HG03095 (cell line): Measurements from ENCODE around the gene ENGASE.
A peak's percentile ranks its signal among the peaks of the same experiment; 100 is the strongest.
"Not testable (repeated sequence)": the region's sequence is repeated elsewhere in the genome, so short reads cannot be mapped to it uniquely, and the experiment has no call there.

Experiments
- ATAC-seq: cut with Tn5 transposase; IDR thresholded peaks from one replicate; pipeline ENCODE4 v1.9.1; 2021; ENCODE audit warnings: moderate library complexity; ENCODE audit not compliant: unreplicated experiment

Gene ENGASE, protein sequence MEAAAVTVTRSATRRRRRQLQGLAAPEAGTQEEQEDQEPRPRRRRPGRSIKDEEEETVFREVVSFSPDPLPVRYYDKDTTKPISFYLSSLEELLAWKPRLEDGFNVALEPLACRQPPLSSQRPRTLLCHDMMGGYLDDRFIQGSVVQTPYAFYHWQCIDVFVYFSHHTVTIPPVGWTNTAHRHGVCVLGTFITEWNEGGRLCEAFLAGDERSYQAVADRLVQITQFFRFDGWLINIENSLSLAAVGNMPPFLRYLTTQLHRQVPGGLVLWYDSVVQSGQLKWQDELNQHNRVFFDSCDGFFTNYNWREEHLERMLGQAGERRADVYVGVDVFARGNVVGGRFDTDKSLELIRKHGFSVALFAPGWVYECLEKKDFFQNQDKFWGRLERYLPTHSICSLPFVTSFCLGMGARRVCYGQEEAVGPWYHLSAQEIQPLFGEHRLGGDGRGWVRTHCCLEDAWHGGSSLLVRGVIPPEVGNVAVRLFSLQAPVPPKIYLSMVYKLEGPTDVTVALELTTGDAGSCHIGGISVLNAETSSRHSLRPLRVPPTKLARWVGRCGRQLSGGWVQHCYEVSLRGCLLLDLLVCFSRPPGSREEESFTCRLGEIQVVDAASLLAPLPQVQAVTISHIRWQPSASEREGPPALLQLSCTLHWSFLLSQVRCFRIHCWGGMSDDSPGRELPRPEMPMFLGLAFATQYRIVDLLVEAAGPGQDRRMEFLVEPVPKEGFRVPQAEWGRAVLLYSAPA

DNA sequence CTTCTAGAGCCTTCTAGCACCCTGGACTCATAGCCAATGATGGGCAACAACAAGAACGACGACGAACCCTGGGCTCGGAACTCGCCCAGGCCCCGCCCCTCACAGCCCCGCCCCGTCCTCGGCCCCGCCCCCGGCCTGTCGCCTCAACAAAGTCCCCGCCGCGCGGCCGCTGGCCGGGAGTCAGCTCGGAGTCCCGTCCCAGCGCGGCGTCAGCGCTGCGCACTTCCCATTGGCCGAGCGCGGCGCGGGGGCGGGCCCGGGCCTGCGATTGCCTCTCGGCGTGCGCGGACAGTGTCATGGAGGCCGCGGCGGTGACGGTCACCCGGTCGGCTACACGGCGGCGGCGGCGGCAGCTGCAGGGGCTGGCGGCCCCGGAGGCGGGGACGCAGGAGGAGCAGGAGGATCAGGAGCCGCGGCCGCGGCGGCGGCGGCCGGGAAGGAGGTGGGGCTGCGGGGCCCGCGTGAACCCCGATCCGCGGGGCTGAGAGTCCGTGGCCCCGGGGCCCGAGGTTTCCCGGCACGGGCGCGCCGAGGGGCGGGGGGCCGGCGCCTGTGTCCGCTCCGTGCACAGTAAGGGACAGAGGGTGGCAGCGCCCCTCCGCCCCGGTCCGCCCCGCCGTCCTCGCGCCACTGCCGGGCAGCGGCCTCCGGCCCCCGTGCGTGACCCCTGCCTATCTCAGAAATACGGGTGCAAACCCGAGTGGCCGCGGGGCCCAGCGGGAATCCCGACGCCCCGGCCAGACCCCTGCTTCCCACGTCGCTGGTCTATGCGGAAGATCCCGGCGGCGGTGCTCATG lies at the start of gene ENGASE:
ENGASE (plus strand) TSS at position 176 of the 797 bp plus-strand sequence; CDS start at position 297, 121 bp downstream.
- peak; percentile 95 for ATAC-seq

DNA sequence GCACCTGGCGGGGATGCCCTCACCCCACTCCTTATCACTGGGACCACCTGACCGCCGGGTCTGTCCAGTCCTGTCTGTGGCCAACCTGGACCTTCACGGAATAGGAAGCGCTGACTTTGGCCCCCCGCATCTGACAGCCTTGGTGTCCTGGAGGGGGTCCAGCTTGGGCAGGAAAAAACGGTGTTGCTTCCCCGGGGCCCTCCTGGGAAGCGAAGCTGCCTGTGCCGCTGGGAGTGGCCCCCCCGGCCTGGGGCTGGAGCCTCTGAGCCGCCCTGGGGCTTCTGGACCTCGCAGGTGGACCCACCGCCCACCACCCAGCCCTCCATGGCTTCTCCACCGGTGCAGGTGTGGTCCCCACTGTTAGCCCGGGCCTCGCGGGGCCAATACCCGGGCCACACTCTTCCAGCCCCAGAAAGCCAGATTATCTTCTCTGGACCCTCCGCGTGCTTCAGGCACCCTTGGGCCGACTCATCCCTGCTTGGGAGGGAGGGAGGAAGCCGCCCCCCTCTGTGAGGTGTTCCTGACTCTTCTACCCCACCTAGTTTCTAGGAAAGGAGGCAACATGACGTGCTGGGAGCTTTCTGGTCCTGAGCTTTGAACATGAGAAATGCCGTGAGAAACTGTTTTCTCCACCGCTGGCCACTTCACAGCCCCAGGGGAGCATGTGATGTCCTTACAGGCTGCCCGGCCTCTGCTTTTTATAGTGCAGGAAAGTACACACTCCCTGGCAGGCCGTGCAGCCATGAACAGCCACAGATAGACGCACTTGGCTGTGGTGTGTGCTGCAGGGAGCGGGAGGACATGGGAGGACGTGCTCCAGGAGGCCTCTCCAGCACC lies 49.5 kb upstream of the ENGASE start:
- ATAC-seq: no peak

DNA sequence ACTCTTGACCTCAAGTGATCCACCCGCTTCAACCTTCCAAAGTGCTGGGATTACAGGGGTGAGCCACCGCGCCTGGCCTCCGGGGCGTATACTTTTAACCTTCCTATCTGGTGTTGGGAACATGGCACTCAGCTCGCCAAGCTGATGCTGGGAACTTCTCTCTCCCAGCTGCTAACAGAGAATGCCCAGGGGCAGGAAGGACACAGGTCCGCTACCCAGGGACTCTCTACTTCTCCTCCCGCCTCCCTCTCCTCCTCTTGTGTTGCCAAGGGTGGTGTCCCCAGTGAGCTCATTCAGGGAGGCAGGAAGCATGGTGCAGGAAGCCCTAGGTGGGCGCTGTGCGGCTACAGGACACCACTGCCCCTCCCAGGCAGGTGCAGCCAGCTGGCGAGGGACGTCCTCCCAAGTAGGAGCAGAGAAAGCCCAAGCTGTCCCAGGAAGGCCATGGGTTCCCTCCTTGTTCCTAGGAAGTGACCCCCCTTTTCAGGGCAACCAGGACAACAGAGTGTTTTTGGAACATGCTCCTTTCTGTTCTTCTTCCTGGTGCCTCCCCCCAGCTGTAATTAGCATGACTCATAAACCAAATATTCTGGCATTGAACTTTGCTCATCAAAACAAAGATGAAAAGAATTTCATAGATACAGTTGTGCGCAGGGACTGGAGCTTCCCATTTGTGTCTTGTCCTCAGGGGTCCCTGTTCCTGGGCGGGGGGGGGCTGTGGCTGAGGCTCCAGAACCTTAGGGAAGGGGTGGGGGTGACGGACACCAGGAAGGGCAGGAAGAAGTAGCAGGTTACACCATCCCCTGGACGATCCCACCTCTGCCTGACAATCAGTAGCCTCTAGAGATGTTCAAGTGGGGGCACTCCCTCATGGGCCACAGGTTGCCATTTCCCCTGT lies 48.0 kb upstream of the ENGASE start:
- no peak for ATAC-seq

DNA sequence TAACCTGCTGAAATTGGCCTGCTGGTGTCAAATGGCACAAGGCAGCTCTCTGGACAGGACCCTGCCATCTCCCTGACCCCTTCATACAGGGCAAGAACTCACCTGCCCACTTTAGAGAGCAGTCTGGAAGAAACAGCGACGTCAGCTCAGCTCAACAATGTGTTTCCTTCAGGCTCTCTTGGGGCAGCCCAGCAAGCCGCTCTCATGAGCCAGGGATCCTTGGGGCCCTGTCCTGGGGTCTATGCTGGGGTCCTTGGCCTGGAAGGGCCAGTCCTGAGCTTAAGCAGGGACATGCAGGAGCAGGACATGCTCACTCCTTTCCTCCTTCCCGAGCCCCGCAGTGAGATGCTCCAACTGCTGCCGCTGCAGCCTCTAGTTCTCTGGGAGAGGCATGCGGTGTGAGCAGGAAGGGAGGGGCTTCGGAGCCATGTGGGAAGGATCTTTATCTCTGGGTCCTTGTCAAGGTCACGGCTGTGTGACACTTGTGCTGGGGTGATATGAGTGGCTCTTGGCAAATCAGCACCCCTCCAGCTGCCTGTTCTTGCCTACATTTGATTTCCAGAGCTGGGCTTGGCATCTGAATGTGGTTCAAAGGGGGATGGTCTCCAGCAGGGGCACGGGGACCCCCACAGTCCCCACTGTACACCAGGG lies 47.2 kb upstream of the ENGASE start:
- ATAC-seq: no peak

DNA sequence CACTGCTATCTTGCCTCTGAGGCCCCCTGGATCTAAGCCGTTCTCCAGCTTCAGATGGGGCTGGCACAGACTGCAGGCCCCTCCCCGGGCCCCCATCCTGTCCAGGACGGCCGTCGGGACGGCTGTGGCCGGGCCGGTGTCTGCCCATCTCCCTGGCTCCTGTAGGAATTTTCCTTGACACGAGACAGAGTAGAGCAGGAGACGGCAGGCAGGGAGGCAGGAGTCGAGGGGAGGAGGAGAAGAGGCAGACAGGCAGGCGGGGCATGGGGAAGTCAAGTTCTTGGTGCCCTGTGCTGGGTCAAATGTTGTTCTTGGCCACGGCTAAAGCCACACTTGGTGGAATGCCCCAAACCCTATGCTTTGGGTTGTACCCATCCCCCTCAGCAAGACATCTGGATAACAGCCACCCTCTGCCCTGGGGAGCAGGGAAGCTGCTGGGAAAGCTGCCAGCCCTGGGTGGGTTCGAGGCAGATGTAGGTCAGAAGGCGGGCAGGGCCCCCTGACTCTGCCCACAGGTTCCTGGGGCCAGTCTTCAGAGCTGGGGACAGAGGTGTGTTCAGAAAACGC lies 46.6 kb upstream of the ENGASE start:
- ATAC-seq: no peak

DNA sequence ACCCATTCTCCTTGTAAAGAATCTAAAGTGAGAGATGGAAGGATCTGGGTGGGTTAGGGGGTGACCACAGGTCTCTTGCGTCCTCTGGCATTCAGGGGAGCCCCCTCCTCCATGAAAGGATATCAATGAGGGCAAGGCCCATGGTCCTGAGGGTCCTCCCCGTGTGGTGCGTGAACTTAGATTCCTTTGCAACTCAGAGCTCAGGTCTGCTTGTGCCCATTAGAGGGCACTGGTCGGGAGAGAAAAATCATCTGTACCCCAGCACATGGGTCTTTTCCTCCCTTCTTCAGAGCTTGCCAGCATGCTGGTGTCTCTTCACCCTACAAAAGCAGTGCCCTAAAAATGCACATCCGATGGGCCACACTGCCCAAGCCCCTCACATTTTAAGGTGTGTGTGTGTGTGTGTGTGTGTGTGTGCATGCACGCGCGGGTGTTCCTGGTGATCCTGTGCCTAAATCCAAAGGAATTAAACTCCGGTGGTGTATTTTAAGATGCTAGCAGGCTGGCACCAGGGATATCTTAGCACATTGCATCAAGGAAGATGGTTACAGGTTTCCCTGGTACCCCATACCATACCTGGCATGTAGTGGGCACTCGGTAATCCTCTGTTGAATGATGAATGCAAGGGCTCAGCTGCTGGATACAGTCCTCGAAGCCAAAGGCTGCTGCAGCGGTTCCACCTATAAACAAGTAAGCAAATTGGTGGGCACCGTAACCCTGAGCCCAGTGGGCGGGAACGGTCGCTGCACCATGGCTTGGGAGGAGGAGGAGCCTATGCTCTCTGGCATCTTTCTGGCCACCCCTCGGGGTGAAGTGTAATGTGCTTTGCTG lies 45.9 kb upstream of the ENGASE start:
- ATAC-seq: no peak

DNA sequence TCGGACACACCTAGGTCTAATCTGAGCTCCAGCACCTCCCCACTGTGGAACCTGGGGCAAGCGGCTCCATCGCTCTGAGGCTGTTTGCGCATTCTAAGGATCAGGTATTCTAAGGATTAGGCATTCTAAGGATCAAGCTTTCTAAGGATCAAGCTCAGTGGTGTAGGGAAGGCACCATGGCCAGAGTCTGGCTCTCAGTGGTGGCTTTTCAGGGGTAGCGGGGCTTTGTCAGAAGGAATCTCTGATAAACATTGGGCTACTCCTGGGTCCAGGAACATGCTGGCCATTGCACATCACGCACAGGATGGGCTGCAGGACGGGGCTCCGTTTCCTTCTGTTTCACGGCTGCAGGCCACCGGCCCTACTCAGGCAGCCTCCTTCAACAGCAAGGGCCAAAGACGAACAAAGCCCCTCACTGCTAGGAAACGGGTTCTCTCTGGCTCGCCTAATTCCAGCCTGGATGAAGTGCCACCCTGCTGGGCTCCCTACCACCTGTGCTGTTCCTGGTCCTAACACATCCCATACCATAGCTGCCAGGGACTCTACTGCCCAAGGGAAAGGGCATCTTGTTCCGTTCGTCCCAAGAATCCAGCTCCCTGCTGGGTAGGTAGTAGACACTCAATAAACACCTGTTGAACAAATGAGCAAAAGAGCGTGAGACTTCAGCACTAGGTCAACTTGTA lies 45.2 kb upstream of the ENGASE start:
- ATAC-seq: no peak

DNA sequence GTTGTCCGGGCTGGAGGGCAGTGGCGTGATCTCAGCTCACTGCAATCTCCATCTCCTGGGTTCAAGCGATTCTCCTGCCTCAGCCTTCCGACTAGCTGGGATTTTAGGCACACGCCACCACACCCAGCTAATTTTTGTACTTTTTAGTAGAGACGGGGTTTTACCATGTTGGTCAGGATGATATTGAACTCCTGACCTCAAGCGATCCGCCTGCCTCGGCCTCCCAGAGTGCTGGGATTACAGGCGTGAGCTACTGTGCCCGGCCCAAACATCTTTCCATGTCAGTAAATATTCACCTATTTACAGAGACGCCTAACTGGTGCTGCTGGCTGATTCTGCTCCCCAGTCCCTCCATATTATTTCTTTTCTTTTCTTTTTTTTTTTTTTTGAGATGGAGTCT lies 44.0 kb upstream of the ENGASE start:
- ATAC-seq: not testable (repeated sequence)

DNA sequence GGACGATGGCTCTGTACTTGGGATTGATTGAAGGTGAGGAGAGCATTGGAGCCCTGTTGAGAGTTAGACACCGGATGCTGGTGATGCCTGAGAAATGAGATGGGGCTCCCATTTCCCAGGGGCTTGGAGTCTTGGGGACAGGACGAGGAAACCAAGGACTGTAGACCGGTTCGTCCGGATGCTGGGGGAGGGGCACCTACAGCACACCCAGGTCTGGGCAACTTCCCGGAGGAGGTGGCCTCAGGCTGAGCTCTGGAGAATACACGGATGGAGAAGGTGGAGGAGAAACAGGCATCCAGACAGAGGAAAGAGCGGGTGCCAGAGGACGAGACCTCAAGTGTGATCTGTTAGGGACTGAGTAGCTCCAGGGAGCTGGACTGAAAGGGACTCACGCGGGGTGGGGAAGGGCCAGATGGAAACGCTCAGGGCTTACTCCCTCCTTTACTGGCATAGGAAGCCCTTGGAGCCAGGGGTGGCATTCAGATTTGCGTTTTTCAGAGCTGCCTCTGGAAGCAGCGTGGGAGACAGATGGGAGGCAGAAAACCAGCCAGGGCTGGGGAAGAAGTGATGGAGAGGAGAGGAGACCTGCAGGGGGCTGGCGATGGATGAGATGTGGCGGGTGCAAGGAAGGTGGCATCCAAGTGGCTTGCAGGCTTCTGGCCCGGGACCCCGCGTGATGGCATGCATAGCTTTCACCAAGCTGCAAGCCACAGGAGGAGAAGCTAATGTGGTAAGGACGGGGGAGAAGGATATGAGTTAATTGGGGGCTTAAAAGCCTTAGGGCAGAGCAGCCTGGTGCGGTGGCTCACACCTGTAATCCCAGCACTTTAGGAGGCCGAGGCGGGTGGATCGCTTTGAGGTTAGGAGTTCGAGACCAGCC lies 42.4 kb upstream of the ENGASE start:
- no peak for ATAC-seq

DNA sequence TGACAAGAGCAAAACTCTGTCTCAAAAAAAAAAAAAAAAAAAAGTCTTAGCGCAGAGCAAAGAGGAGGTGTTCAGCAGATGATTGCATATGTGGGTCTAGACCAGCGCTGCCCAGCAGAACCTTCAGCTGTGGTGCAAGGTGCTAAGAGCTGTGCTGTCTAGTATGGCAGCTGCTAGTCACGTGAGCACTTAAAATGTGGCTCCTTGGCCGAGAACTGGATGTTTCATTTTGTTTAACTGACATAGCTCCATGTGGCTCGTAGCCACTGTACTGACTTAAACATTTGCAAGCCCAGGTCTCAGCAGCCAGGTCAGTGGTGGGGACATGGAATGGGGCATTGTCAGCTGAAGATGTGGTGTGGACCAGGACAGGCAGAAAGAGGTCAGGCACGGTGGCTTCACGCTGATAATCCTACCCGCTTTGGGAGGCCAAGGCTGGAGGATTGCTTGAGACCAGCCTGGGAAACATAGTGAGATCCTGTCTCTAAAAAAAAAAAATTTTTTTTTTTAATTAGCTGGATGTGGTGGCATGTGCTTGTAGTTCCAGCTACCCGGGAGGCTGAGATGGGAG lies 41.5 kb upstream of the ENGASE start:
- no peak for ATAC-seq

DNA sequence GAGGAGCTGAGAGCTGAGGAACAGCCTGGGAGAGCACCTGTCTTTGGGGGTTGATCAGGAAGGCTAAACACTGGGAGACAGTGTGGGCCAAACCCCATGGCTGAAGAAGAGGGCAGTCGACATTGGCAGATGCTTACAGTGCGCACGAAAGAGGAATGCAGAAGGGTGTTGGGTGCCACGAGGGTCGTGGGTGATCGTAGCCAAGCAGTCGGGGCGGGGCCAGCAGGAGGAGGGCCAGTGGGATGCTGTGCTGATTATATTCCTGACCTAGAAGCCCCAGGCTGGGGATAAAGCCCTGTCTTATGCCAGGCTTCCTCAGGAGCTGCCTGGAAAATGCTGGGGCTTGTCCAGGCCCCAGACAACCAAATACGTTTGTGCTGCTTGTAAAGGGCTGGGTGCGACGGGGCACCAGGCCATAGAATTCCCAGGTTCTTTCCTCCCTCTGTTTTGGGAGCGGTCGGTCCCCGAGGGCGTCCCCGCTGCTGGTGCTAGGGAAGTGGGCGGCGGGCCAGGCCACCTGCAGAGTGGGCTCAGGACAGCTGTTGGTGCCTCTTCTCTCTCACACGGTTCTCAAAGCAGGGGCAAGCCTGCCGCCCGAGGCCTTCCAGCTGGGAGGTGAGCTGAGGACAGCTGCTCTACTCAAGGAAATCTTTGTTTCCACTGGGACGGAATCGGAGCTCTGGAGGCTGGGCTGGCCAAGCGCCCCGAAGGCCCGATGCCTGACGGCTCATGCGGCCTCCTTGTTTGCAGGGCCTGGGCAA lies 40.7 kb upstream of the ENGASE start:
- no peak for ATAC-seq

DNA sequence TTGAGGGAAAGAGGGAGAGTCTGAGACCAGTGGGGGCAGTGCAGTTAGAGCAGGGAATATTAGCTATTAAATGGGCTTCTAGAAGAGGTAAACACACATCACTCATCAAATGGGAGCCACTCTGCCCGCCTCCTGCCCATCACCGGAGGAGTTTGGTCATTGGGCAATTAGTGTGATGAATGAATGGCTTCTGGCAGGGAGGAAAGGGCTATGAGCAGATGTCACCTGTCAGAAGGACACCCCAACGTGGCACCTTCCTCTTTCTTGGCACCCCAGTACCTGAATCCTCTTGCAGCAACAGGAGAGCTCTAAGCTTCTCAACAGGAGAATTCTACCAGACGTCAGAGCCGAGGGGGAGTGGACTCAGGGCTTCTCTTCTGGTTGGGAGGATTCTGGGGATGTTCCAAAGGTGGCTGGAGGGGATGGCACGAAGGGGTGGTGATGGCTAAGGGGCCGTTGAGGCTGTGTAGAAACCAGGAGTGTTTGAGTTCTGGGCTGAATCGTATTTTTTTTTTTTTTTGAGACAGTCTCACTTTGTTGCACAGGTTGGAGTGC lies 39.6 kb upstream of the ENGASE start:
- ATAC-seq: no peak

DNA sequence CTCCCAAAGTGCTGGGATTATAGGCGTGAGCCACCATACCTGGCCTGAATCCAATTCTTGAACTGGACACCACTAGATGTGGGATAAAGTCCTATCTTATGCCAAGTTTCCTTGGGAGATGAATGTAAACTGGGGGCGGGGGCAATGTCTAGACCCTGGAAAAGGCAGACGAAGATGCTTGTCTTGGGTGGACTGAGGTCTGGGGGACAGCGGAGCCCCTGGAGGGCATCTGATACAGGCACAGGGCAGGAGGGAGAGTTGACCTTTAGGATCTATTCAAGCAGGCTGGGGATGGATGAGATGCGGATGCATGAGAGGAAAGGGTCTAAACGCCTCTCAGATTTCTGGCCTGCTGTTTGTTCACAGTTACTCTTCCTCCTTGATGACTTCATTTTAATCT lies 38.9 kb upstream of the ENGASE start:
- ATAC-seq: no peak

DNA sequence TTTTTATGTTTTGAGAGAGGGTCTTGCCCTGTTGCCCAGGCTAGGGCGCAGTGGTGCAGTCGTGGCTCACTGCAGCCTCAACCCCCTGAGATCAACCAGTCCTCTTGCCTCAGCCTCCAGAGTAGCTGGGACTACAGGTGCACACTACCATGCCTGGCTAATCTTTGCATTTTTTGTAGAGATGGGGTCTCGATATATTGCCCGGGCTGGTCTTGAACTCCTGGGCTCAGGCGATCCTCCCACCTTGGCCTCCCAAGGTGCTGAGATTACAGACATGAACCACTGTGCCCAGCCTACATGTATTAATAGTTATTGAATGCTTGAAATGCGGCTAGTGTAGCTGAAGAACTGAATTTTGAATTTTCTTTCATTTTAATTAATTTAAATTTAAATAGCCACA lies 38.4 kb upstream of the ENGASE start:
- ATAC-seq: no peak

DNA sequence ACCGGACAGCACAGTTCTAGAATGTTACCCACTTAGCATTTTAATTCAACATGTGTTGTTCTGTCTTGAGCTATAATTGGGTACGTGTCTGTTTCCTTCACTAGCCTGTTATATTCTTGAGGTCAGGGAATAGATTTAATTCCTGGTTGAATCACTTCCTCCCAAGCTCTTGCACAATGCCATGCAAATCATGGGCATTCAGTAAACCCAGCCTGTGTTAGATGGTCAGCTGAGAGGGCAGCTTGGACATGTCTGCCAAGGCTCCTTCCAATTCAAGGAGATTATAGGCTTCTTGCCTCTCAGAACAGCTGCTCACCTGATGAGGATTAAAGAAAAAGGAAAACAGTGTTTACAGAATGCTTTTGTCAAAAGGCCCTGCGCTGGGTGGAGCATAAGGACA lies 38.0 kb upstream of the ENGASE start:
- ATAC-seq: no peak
